ENCODE data around the gene B4GALT3.

The B4GALT3 gene

DNA sequence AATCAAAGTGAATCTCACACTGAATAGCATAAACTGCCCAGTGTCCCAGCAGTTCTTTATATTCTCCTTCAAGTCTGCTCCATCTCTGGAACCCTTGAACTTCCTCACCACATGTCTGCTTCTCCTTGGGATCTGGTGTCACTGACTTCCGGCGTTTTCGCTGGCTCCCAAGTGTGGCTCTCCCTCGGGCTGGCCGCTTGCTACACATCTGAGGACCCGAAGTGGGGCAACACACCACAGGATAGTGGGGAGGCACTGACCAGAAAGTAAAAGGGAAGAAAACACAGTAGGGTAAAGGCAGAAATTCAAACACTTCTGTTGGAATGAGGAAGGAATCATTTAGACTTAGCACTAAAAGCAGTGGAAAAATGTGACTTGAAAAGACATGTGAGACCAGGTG lies 54.3 kb downstream of the B4GALT3 start:
- TF ChIP-seq GATA3 (IDR thresholded peaks at IDR 0.05; ENCODE audit: low read depth, low read length) (no peak), GATA2 (IDR thresholded peaks at IDR 0.05; ENCODE audit: low read depth, low read length) (no peak)

DNA sequence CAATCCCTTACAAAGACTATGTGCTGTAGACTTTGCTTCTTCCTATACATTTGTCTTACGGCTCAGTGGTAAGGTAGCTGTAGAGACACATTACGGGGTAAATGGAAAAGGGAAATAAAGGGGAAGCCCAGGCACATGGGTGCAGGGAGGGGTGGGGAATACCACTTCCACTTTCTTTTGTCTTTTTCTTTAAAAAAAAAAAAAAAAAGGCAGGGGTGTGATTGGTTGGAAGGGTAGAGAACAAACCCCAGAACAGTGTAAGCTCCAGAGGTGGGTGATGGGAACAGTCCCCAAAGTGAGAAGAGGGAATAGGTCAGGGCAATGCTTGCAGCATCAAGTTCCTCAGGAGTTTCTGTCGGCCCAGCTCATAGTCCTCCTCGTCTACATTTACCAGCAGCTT lies 55.5 kb downstream of the B4GALT3 start:
- TF ChIP-seq GATA2 (IDR thresholded peaks at IDR 0.05; ENCODE audit: low read depth, low read length) (no peak), GATA3 (IDR thresholded peaks at IDR 0.05; ENCODE audit: low read depth, low read length) (no peak)

Measured in SH-SY5Y (cell line).